Fibroblast of lung (primary cell): Measurements from ENCODE around the gene SPAG9. TPM values are rescaled to one million over a fixed set of nuclear protein-coding genes. Genes with fewer than 3 reads are reported as not detected.

ENCODE experiments used
- DNase-seq, 2 donors: peaks; one replicate each; pipeline versions ENCODE4 v3.0.0 to v3.0.0-alpha.2; 2010; ENCODE audit warnings: low read depth in 2 of 2
- H2AFZ ChIP-seq: 2 replicates; pipeline ENCODE4 v1.5.1; 2012; ENCODE audit warnings: low read length, control low read depth, inconsistent platforms
- H3K27ac ChIP-seq: 2 replicates; pipeline ENCODE4 v1.5.1; 2011; ENCODE audit warnings: low read length, control low read depth; ENCODE audit not compliant: insufficient read depth
- H3K27me3 ChIP-seq: 2 replicates; pipeline ENCODE4 v1.5.1; 2011; ENCODE audit warnings: mild to moderate bottlenecking, low read length; ENCODE audit not compliant: control insufficient read depth, insufficient read depth
- H3K36me3 ChIP-seq: 2 replicates; pipeline ENCODE4 v1.5.1; 2011; ENCODE audit warnings: low read length; ENCODE audit not compliant: control insufficient read depth, insufficient read depth
- H3K4me1 ChIP-seq: 2 replicates; pipeline ENCODE4 v1.5.1; 2011; ENCODE audit warnings: low read length; ENCODE audit not compliant: control insufficient read depth, insufficient read depth; ENCODE audit errors: extremely low read depth
- H3K4me2 ChIP-seq: 2 replicates; pipeline ENCODE4 v1.5.1; 2011; ENCODE audit warnings: low read length, control low read depth; ENCODE audit not compliant: insufficient read depth; ENCODE audit errors: extremely low read depth
- H3K4me3 ChIP-seq, 4 experiments: fragments of 200-600 bp in 1 of 4; sonication (generic) in 1 of 4; replicated peaks in 1 of 4; 2 replicates each; pipeline ENCODE4 v1.5.1; 2011 to 2016; ENCODE audit warnings: low read length in 4 of 4, low read depth in 3 of 4, mild to moderate bottlenecking in 3 of 4, control low read depth in 2 of 4, inconsistent platforms in 1 of 4, mixed read lengths in 1 of 4; ENCODE audit not compliant: insufficient read depth in 1 of 4; ENCODE audit errors: control extremely low read depth in 1 of 4
- H3K79me2 ChIP-seq: 2 replicates; pipeline ENCODE4 v1.5.1; 2012; ENCODE audit warnings: mild to moderate bottlenecking, low read length, inconsistent platforms; ENCODE audit not compliant: control insufficient read depth, insufficient read depth
- H3K9ac ChIP-seq: 2 replicates; pipeline ENCODE4 v1.5.1; 2011; ENCODE audit warnings: mild to moderate bottlenecking, low read length, control low read depth; ENCODE audit not compliant: insufficient read depth
- H3K9me3 ChIP-seq: 2 replicates; pipeline ENCODE4 v1.5.1; 2012; ENCODE audit warnings: low read depth, low read length; ENCODE audit not compliant: control insufficient read depth, insufficient read depth
- H4K20me1 ChIP-seq: 2 replicates; pipeline ENCODE4 v1.5.1; 2011; ENCODE audit warnings: low read length; ENCODE audit not compliant: control insufficient read depth, insufficient read depth; ENCODE audit errors: extremely low read depth
- EZH2 ChIP-seq: IDR thresholded peaks from 2 replicates; pipeline ENCODE4 v1.5.1; 2012; ENCODE audit warnings: low read length, control low read depth, mild to moderate bottlenecking; ENCODE audit errors: missing control alignments
- polyA plus RNA-seq, 2 donors: library from polyadenylated mRNA; depleted of rRNA in 1 of 2; stranded (reverse) in 1 of 2; unstranded in 1 of 2; fragments of >200 nt; gene quantifications; 2 replicates each; pipeline ENCODE4 v1.2.1, GENCODE V29; 2011 to 2012; ENCODE audit warnings: missing spikeins in 1 of 2
- total RNA-seq: library from RNA; depleted of rRNA; stranded (reverse); fragments of >200 nt; gene quantifications from 2 replicates; pipeline ENCODE4 v1.2.1, GENCODE V29; 2014
- TF ChIP-seq, protein P1 (sequence below), 2 donors: IDR thresholded peaks in 1 of 2; conservative IDR thresholded peaks in 1 of 2; 1 replicate in 1 of 2; 2 replicates in 1 of 2; pipeline ENCODE4 v1.5.1; 2011 to 2012; ENCODE audit warnings: low read length in 2 of 2, control low read depth in 1 of 2, inconsistent platforms in 1 of 2, low read depth in 1 of 2, mild to moderate bottlenecking in 1 of 2

SPAG9 gene
- total and polyA plus RNA-seq, 2 donors (not counting 1 experiment from before 2014, with no cell fraction given) = 49.8 to 126 TPM

DNA sequence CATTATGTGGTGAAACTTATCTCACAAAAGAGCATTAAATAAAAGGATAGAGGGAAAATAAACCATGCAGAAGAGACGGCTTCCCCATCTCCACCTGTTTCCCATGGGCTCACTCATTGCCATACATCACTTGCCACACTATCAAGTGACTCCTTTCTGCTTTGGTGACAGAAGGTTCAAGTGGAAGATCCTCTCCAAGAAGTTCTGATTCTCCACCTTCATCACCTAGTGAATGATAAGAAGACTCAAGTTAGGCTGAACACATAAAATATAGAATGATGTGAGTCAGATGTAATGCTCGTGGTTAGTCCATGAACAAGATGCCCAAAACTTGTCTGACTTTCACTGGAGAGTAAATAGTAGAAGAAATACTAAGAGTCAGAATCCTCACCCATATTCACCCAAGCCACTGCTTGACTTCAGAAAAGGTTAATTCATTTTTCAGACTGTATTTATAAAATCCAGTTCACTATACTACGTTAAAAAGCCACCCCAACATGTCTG, 154.5 kb downstream of the SPAG9 start:
- H3K9ac ChIP-seq = no peak overlapping the region
- no peaks in the 10 kb centered on the region for H3K9me3 ChIP-seq
- no peak for TF ChIP-seq EZH2
- TF ChIP-seq, protein P1, sequence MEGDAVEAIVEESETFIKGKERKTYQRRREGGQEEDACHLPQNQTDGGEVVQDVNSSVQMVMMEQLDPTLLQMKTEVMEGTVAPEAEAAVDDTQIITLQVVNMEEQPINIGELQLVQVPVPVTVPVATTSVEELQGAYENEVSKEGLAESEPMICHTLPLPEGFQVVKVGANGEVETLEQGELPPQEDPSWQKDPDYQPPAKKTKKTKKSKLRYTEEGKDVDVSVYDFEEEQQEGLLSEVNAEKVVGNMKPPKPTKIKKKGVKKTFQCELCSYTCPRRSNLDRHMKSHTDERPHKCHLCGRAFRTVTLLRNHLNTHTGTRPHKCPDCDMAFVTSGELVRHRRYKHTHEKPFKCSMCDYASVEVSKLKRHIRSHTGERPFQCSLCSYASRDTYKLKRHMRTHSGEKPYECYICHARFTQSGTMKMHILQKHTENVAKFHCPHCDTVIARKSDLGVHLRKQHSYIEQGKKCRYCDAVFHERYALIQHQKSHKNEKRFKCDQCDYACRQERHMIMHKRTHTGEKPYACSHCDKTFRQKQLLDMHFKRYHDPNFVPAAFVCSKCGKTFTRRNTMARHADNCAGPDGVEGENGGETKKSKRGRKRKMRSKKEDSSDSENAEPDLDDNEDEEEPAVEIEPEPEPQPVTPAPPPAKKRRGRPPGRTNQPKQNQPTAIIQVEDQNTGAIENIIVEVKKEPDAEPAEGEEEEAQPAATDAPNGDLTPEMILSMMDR (conservative IDR thresholded peaks at IDR 0.05 in 1 of 2, IDR thresholded peaks at IDR 0.05 in 1 of 2; ENCODE audit: low read depth in 1 of 2, low read length in 2 of 2) = no peak
- H4K20me1 ChIP-seq = no peaks in the 10 kb centered on the region
- no peak overlapping the region for H3K4me2 ChIP-seq
- H2AFZ ChIP-seq = no peak overlapping the region
- no peak overlapping the region for H3K4me3 ChIP-seq
- H3K4me1 ChIP-seq = no peaks in the 10 kb centered on the region
- no peaks in the 10 kb centered on the region for H3K27me3 ChIP-seq
- no peak overlapping the region for H3K27ac ChIP-seq
- no peak for DNase-seq
- H3K79me2 ChIP-seq = no peaks in the 10 kb centered on the region
- H3K36me3 ChIP-seq = peaks cover 4% of the 10 kb centered on the region

DNA sequence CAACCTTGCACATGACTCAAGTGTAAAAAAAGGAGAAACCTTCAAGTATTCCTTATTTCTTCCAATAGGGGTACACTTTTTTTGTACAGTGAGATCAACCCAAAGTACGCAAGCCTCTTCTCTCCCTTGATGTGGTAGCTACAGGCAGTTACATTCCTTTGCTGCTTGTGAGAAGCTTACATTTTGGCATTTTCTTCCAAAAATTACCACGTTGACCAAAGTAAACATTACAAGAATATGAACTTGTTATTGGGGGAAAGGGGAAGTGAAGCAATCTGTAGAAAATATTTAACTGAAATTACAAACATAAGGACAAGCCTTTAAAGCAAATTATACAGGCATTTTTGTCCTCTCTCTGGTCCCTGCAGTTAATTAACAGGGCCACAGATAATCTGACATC, 157.5 kb downstream of the SPAG9 start:
- Histone ChIP-seq H3K4me3 (no peak overlapping the region), H3K79me2 (no peaks in the 10 kb centered on the region), H3K4me1 (no peaks in the 10 kb centered on the region), H3K9me3 (no peaks in the 10 kb centered on the region), H3K4me2 (no peak overlapping the region), H2AFZ (no peak overlapping the region), H3K9ac (no peak overlapping the region), H3K27ac (no peak overlapping the region), H3K27me3 (no peaks in the 10 kb centered on the region), H3K36me3 (no peaks in the 10 kb centered on the region), H4K20me1 (no peaks in the 10 kb centered on the region)
- no peak for TF ChIP-seq EZH2
- TF ChIP-seq, protein P1 (conservative IDR thresholded peaks at IDR 0.05 in 1 of 2, IDR thresholded peaks at IDR 0.05 in 1 of 2; ENCODE audit: low read depth in 1 of 2, low read length in 2 of 2) = no peak
- DNase-seq = peak in 1 of 2 donors; percentile 78

DNA sequence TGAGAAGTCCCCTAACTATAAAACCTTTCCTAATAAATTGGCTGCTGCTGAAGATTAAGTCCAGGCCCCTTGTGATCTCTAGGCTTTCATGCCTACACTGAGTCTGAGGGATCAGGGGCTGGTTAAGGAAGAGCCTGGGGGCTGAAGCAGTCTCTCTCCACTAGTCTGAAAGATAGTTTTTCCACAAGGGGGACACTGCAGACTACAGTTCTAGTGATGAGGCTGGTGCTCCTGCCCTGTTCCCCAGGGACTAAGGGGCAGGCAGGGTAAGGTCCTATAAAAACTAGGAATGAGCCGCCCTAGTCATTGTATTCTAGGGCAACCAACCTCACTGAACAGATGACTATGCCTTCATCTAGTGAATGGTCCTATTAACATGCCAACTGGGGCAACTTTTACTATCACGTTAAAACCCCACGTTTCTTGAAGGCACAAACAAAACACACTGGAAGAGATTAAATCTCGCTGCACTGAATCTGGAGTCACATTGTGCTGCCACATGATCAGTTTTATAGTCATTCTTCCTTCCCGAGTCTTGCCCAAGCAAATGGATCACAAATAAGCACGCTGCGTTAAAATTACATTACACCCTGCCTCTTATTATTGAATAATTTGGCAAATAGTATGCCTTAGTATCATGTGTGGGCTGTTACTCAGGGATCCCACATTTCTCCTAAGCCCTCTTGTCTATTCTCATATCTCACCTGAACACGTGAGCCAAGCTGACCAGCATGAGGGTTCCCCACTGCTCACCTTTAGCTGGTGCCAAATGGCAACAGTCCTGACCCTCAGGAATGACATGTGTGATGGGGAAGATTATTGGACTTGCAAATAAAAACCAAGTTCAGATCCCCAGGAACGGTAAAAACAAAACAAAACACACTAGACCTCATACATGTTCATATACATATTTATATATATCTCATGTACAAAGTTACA, 159.1 kb downstream of the SPAG9 start:
- Histone ChIP-seq H4K20me1 (no peaks in the 10 kb centered on the region), H3K79me2 (no peaks in the 10 kb centered on the region), H2AFZ (no peak overlapping the region), H3K27ac (no peak overlapping the region), H3K9ac (no peak overlapping the region), H3K4me2 (no peak overlapping the region), H3K4me1 (no peaks in the 10 kb centered on the region), H3K9me3 (no peaks in the 10 kb centered on the region), H3K36me3 (no peaks in the 10 kb centered on the region), H3K4me3 (no peak overlapping the region), H3K27me3 (no peaks in the 10 kb centered on the region)
- no peak for DNase-seq
- TF ChIP-seq, protein P1 (conservative IDR thresholded peaks at IDR 0.05 in 1 of 2, IDR thresholded peaks at IDR 0.05 in 1 of 2; ENCODE audit: low read depth in 1 of 2, low read length in 2 of 2) = no peak
